Measurements from ENCODE around the gene FADS2. TPM values are rescaled to one million over a fixed set of nuclear protein-coding genes. Genes with fewer than 3 reads are reported as not detected.

FADS2 gene
- total RNA-seq, 1 experiment from 2014 or later, result 17.1 TPM

- Histone ChIP-seq H3K27me3 (ENCODE audit: insufficient read depth, low read length) (no peaks in the 10 kb centered on the region), H2AFZ (ENCODE audit: low read depth, low read length, poor library complexity, severe bottlenecking) (no peak overlapping the region), H3K9me3 (ENCODE audit: control insufficient read depth in 1 of 2, insufficient read depth in 1 of 2, low read depth in 1 of 2, low read length in 2 of 2) (no peaks in the 10 kb centered on the region), H3K9me2 (ENCODE audit: insufficient read depth) (no peaks in the 10 kb centered on the region), H3K9ac (ENCODE audit: low read length) (no peak overlapping the region), H3K4me3 (replicated peaks in 1 of 2; ENCODE audit: low read depth in 1 of 2, low read length in 2 of 2) (no peak overlapping the region), H3K27ac (ENCODE audit: low read depth, low read length) (no peak overlapping the region), H3K79me2 (ENCODE audit: insufficient read depth, low read length) (no peaks in the 10 kb centered on the region), H3K36me3 (ENCODE audit: control insufficient read depth in 1 of 2, insufficient read depth in 2 of 2, low read length in 2 of 2) (no peaks in the 10 kb centered on the region), H3K4me2 (ENCODE audit: low read length) (no peak overlapping the region), H3K4me1 (ENCODE audit: control insufficient read depth in 1 of 2, insufficient read depth in 2 of 2, low read length in 2 of 2) (peaks cover 8 to 13% of the 10 kb centered on the region in 2 experiments), H4K20me1 (ENCODE audit: insufficient read depth) (no peaks in the 10 kb centered on the region)
- DNase-seq (ENCODE audit: low read depth, low spot score) (no peak), ATAC-seq (no peak)
- POLR2A ChIA-PET, result no interaction called here
- CTCF ChIA-PET, result no interaction called here
- RAD21 ChIA-PET (ENCODE audit: low non-redundant PET in 1 of 2, low total read pairs in 2 of 2, uncharacterized antibody in 2 of 2, unreplicated experiment in 2 of 2), result no interaction called here
- intact Hi-C loops (cut with micrococcal nuclease), result no loop called here
- no peak for TF ChIP-seq ZFX (IDR thresholded peaks at IDR 0.05)
- no peak for TF ChIP-seq POLR2AphosphoS5 (IDR thresholded peaks at IDR 0.05; ENCODE audit: low read depth, low read length)
- no peak for TF ChIP-seq ELF1 (IDR thresholded peaks at IDR 0.05; ENCODE audit: borderline replicate concordance, low read depth)
- TF ChIP-seq EZH2phosphoT487 (IDR thresholded peaks at IDR 0.05; ENCODE audit: borderline replicate concordance), result no peak
- TF ChIP-seq, protein P1, sequence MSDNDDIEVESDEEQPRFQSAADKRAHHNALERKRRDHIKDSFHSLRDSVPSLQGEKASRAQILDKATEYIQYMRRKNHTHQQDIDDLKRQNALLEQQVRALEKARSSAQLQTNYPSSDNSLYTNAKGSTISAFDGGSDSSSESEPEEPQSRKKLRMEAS (IDR thresholded peaks at IDR 0.05), result no peak
- TF ChIP-seq ZNF274 (IDR thresholded peaks at IDR 0.05; ENCODE audit: low read depth, low read length), result no peak
- no peak for TF ChIP-seq CBX3 (IDR thresholded peaks at IDR 0.05; ENCODE audit: low read depth)
- TF ChIP-seq TCF7L2 (IDR thresholded peaks at IDR 0.05; ENCODE audit: borderline replicate concordance, extremely low read depth, insufficient read depth, insufficient read length), result no peak
- TF ChIP-seq SRF (IDR thresholded peaks at IDR 0.05; ENCODE audit: low read depth), result no peak
- no TSS peak for BruUV-seq (replicated peaks)
Observed at GRCh38 chr11:61864814-61865775, 37.0 kb downstream of the FADS2 start.

Measured in HCT116 (cell line).